HEK293 (cell line): ENCODE data around the gene TMEM205.

ENCODE experiments used
- HOXD13 ChIP-seq: sonication (generic); formaldehyde crosslinking; IDR thresholded peaks from 2 replicates; pipeline ENCODE4 v1.8.0; 2022; ENCODE audit warnings: missing genetic modification reagents, borderline replicate concordance
- OVOL3 ChIP-seq: fragments of 450-650 bp; formaldehyde crosslinking; IDR thresholded peaks from 2 replicates; pipeline ENCODE4 v1.5.1; 2016; ENCODE audit warnings: missing biosample characterization, missing genetic modification characterization
- SCRT1 ChIP-seq: fragments of 450-650 bp; formaldehyde crosslinking; IDR thresholded peaks from 2 replicates; pipeline ENCODE4 v1.5.1; 2016; ENCODE audit warnings: missing biosample characterization, missing genetic modification characterization, borderline replicate concordance
- TRIM28 ChIP-seq: IDR thresholded peaks from 2 replicates; pipeline ENCODE4 v1.6.1; 2011; ENCODE audit warnings: low read length, control low read depth, borderline replicate concordance
- ZNF114 ChIP-seq: fragments of 450-650 bp; formaldehyde crosslinking; IDR thresholded peaks from 2 replicates; pipeline ENCODE4 v1.5.0; 2017; ENCODE audit warnings: missing biosample characterization, missing genetic modification characterization
- ZNF121 ChIP-seq: fragments of 450-650 bp; formaldehyde crosslinking; IDR thresholded peaks from 2 replicates; pipeline ENCODE4 v1.5.1; 2016; ENCODE audit warnings: missing biosample characterization, missing genetic modification characterization
- ZNF132 ChIP-seq: fragments of 450-650 bp; formaldehyde crosslinking; IDR thresholded peaks from 2 replicates; pipeline ENCODE4 v1.5.1; 2017; ENCODE audit warnings: missing biosample characterization, missing genetic modification characterization, borderline replicate concordance
- ZNF140 ChIP-seq: fragments of 450-650 bp; formaldehyde crosslinking; IDR thresholded peaks from 2 replicates; pipeline ENCODE4 v1.5.1; 2016; ENCODE audit warnings: missing biosample characterization, missing genetic modification characterization
- ZNF155 ChIP-seq: fragments of 450-650 bp; formaldehyde crosslinking; IDR thresholded peaks from 2 replicates; pipeline ENCODE4 v1.5.1; 2016; ENCODE audit warnings: missing biosample characterization, missing genetic modification characterization
- ZNF157 ChIP-seq: fragments of 450-650 bp; formaldehyde crosslinking; IDR thresholded peaks from 2 replicates; pipeline ENCODE4 v1.5.1; 2016; ENCODE audit warnings: missing biosample characterization, missing genetic modification characterization
- ZNF302 ChIP-seq: fragments of 450-650 bp; formaldehyde crosslinking; IDR thresholded peaks from 2 replicates; pipeline ENCODE4 v1.5.1; 2016; ENCODE audit warnings: missing biosample characterization, missing genetic modification characterization, low read depth
- ZNF391 ChIP-seq: fragments of 450-650 bp; formaldehyde crosslinking; IDR thresholded peaks from 2 replicates; pipeline ENCODE4 v1.5.1; 2016; ENCODE audit warnings: low read depth, missing biosample characterization, missing genetic modification characterization, borderline replicate concordance
- ZNF423 ChIP-seq: fragments of 450-650 bp; formaldehyde crosslinking; IDR thresholded peaks from 2 replicates; pipeline ENCODE4 v1.5.1; 2016; ENCODE audit warnings: missing biosample characterization, missing genetic modification characterization
- ZNF514 ChIP-seq: fragments of 450-650 bp; formaldehyde crosslinking; IDR thresholded peaks from 2 replicates; pipeline ENCODE4 v1.5.1; 2016; ENCODE audit warnings: missing biosample characterization, missing genetic modification characterization
- ZNF549 ChIP-seq: fragments of 450-650 bp; IDR thresholded peaks from 2 replicates; pipeline ENCODE4 v1.5.1; 2018; ENCODE audit warnings: missing biosample characterization, missing genetic modification characterization, mild to moderate bottlenecking, inconsistent platforms, moderate library complexity
- ZNF558 ChIP-seq: fragments of 450-650 bp; formaldehyde crosslinking; IDR thresholded peaks from 2 replicates; pipeline ENCODE4 v1.5.1; 2016; ENCODE audit warnings: missing biosample characterization, missing genetic modification characterization
- ZNF623 ChIP-seq: fragments of 450-650 bp; formaldehyde crosslinking; IDR thresholded peaks from 2 replicates; pipeline ENCODE4 v1.5.1; 2016; ENCODE audit warnings: missing biosample characterization, missing genetic modification characterization
- ZNF664 ChIP-seq: fragments of 450-650 bp; formaldehyde crosslinking; IDR thresholded peaks from 2 replicates; pipeline ENCODE4 v1.5.1; 2016; ENCODE audit warnings: missing biosample characterization, missing genetic modification characterization
- ZNF76 ChIP-seq: fragments of 450-650 bp; formaldehyde crosslinking; IDR thresholded peaks from 2 replicates; pipeline ENCODE4; 2016; ENCODE audit warnings: low read depth, missing biosample characterization, missing genetic modification characterization, borderline replicate concordance
- ZNF777 ChIP-seq: fragments of 450-650 bp; formaldehyde crosslinking; IDR thresholded peaks from 2 replicates; pipeline ENCODE4 v1.5.1; 2017; ENCODE audit warnings: missing biosample characterization, missing genetic modification characterization, borderline replicate concordance
- TF ChIP-seq, protein P1 (sequence below): fragments of 450-650 bp; formaldehyde crosslinking; IDR thresholded peaks from 2 replicates; pipeline ENCODE4 v1.5.1; 2016; ENCODE audit warnings: missing biosample characterization, missing genetic modification characterization, borderline replicate concordance
- TF ChIP-seq, protein P2 (sequence below): fragments of 450-650 bp; formaldehyde crosslinking; conservative IDR thresholded peaks from 2 replicates; pipeline ENCODE4 v1.5.1; 2016; ENCODE audit warnings: low read depth, missing biosample characterization, missing genetic modification characterization
- TF ChIP-seq, protein P3 (sequence below): fragments of 450-650 bp; formaldehyde crosslinking; IDR thresholded peaks from 2 replicates; pipeline ENCODE4 v1.5.1; 2016; ENCODE audit warnings: missing biosample characterization, missing genetic modification characterization
- TF ChIP-seq, protein P4 (sequence below): fragments of 450-650 bp; formaldehyde crosslinking; IDR thresholded peaks from 2 replicates; pipeline ENCODE4 v1.5.1; 2016; ENCODE audit warnings: missing biosample characterization, missing genetic modification characterization, borderline replicate concordance

The TMEM205 gene

DNA sequence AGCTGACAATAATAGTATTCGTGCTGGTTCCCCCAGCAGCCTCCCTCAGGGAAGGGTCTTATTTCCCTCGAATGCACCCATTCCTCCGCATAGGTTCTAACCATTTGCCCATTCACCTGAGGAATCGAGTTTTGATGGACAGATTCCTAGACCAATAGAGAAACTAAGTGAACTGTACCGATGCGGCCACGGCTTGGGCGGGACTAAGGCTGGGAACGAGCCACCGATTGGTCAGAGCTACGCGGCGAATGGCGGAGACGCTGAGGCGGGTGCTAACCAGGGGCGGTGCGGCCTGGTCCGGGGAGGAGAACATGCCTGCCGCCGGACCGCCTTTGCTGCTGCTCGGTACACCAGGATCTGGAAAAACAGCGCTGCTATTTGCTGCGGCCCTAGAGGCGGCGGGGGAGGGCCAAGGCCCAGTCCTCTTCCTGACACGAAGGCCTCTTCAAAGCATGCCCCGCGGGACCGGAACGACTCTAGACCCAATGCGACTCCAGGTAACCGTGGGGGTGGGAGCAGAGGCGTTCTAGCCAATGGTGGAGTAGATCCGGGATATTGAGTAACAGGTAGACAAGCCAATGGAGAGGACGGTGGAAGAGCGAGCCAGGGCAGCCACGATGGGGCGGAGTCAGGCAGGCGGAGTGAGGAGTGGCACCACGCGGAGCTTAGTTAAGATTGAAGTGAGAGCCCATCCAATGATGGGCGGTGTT lies 28.5 kb upstream of the TMEM205 start, which contains the start of gene SWSAP1 (continued):
- TF ChIP-seq SCRT1 (tag by site-specific recombination) (peak; percentile 99), ZNF302 (tag by site-specific recombination) (no peak), ZNF664 (tag by site-specific recombination) (no peak), ZNF391 (tag by site-specific recombination) (no peak), HOXD13 (CRISPR knock-in tag) (no peak), ZNF423 (tag by site-specific recombination) (no peak), OVOL3 (tag by site-specific recombination) (peak; percentile 66), ZNF157 (tag by site-specific recombination) (no peak), ZNF132 (tag by site-specific recombination) (no peak), ZNF514 (tag by site-specific recombination) (no peak), ZNF623 (no peak), ZNF549 (tag by site-specific recombination) (no peak), ZNF777 (tag by site-specific recombination) (no peak), ZNF121 (tag by site-specific recombination) (no peak), ZNF76 (tag by site-specific recombination) (peak; percentile 61; the same call in 1 of the 2 replicates), ZNF155 (tag by site-specific recombination) (no peak), ZNF140 (tag by site-specific recombination) (no peak), TRIM28 (no peak), ZNF558 (no peak; the same call in 1 of the 2 replicates), ZNF114 (tag by site-specific recombination) (no peak)
- TF ChIP-seq, protein P1, sequence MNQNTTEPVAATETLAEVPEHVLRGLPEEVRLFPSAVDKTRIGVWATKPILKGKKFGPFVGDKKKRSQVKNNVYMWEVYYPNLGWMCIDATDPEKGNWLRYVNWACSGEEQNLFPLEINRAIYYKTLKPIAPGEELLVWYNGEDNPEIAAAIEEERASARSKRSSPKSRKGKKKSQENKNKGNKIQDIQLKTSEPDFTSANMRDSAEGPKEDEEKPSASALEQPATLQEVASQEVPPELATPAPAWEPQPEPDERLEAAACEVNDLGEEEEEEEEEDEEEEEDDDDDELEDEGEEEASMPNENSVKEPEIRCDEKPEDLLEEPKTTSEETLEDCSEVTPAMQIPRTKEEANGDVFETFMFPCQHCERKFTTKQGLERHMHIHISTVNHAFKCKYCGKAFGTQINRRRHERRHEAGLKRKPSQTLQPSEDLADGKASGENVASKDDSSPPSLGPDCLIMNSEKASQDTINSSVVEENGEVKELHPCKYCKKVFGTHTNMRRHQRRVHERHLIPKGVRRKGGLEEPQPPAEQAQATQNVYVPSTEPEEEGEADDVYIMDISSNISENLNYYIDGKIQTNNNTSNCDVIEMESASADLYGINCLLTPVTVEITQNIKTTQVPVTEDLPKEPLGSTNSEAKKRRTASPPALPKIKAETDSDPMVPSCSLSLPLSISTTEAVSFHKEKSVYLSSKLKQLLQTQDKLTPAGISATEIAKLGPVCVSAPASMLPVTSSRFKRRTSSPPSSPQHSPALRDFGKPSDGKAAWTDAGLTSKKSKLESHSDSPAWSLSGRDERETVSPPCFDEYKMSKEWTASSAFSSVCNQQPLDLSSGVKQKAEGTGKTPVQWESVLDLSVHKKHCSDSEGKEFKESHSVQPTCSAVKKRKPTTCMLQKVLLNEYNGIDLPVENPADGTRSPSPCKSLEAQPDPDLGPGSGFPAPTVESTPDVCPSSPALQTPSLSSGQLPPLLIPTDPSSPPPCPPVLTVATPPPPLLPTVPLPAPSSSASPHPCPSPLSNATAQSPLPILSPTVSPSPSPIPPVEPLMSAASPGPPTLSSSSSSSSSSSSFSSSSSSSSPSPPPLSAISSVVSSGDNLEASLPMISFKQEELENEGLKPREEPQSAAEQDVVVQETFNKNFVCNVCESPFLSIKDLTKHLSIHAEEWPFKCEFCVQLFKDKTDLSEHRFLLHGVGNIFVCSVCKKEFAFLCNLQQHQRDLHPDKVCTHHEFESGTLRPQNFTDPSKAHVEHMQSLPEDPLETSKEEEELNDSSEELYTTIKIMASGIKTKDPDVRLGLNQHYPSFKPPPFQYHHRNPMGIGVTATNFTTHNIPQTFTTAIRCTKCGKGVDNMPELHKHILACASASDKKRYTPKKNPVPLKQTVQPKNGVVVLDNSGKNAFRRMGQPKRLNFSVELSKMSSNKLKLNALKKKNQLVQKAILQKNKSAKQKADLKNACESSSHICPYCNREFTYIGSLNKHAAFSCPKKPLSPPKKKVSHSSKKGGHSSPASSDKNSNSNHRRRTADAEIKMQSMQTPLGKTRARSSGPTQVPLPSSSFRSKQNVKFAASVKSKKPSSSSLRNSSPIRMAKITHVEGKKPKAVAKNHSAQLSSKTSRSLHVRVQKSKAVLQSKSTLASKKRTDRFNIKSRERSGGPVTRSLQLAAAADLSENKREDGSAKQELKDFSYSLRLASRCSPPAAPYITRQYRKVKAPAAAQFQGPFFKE (tag by site-specific recombination): no peak
- TF ChIP-seq, protein P2, sequence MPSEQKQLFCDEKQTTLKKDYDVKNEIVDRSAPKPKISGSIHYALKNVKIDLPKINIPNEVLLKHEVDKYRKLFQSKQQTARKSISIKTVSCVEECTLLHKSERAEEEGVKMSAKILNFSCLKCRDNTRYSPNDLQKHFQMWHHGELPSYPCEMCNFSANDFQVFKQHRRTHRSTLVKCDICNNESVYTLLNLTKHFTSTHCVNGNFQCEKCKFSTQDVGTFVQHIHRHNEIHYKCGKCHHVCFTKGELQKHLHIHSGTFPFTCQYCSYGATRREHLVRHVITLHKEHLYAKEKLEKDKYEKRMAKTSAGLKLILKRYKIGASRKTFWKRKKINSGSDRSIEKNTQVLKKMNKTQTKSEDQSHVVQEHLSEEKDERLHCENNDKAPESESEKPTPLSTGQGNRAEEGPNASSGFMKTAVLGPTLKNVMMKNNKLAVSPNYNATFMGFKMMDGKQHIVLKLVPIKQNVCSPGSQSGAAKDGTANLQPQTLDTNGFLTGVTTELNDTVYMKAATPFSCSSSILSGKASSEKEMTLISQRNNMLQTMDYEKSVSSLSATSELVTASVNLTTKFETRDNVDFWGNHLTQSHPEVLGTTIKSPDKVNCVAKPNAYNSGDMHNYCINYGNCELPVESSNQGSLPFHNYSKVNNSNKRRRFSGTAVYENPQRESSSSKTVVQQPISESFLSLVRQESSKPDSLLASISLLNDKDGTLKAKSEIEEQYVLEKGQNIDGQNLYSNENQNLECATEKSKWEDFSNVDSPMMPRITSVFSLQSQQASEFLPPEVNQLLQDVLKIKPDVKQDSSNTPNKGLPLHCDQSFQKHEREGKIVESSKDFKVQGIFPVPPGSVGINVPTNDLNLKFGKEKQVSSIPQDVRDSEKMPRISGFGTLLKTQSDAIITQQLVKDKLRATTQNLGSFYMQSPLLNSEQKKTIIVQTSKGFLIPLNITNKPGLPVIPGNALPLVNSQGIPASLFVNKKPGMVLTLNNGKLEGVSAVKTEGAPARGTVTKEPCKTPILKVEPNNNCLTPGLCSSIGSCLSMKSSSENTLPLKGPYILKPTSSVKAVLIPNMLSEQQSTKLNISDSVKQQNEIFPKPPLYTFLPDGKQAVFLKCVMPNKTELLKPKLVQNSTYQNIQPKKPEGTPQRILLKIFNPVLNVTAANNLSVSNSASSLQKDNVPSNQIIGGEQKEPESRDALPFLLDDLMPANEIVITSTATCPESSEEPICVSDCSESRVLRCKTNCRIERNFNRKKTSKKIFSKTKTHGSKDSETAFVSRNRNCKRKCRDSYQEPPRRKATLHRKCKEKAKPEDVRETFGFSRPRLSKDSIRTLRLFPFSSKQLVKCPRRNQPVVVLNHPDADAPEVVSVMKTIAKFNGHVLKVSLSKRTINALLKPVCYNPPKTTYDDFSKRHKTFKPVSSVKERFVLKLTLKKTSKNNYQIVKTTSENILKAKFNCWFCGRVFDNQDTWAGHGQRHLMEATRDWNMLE (tag by site-specific recombination): no peak
- TF ChIP-seq, protein P3, sequence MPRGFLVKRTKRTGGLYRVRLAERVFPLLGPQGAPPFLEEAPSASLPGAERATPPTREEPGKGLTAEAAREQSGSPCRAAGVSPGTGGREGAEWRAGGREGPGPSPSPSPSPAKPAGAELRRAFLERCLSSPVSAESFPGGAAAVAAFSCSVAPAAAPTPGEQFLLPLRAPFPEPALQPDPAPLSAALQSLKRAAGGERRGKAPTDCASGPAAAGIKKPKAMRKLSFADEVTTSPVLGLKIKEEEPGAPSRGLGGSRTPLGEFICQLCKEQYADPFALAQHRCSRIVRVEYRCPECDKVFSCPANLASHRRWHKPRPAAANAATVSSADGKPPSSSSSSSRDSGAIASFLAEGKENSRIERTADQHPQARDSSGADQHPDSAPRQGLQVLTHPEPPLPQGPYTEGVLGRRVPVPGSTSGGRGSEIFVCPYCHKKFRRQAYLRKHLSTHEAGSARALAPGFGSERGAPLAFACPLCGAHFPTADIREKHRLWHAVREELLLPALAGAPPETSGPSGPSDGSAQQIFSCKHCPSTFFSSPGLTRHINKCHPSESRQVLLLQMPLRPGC (tag by site-specific recombination): no peak; the same call in 1 of the 2 replicates
- TF ChIP-seq, protein P4, sequence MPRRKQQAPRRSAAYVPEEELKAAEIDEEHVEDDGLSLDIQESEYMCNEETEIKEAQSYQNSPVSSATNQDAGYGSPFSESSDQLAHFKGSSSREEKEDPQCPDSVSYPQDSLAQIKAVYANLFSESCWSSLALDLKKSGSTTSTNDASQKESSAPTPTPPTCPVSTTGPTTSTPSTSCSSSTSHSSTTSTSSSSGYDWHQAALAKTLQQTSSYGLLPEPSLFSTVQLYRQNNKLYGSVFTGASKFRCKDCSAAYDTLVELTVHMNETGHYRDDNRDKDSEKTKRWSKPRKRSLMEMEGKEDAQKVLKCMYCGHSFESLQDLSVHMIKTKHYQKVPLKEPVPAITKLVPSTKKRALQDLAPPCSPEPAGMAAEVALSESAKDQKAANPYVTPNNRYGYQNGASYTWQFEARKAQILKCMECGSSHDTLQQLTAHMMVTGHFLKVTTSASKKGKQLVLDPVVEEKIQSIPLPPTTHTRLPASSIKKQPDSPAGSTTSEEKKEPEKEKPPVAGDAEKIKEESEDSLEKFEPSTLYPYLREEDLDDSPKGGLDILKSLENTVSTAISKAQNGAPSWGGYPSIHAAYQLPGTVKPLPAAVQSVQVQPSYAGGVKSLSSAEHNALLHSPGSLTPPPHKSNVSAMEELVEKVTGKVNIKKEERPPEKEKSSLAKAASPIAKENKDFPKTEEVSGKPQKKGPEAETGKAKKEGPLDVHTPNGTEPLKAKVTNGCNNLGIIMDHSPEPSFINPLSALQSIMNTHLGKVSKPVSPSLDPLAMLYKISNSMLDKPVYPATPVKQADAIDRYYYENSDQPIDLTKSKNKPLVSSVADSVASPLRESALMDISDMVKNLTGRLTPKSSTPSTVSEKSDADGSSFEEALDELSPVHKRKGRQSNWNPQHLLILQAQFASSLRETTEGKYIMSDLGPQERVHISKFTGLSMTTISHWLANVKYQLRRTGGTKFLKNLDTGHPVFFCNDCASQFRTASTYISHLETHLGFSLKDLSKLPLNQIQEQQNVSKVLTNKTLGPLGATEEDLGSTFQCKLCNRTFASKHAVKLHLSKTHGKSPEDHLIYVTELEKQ (tag by site-specific recombination): no peak
